Erythroblast (primary cell): ENCODE data around the gene TTYH2.

Source experiments
- GATA1 ChIP-seq: IDR thresholded peaks from 2 replicates; pipeline ENCODE4 v1.6.1; 2011; ENCODE audit warnings: low read depth, mild to moderate bottlenecking, control low read depth, low read length, moderate library complexity
- POLR2A ChIP-seq: IDR thresholded peaks from 2 replicates; pipeline ENCODE4 v1.6.1; 2011; ENCODE audit warnings: mild to moderate bottlenecking, low read length

GRCh38 chr17:74253036-74253435, 39.7 kb downstream of the TTYH2 start:
- TF ChIP-seq GATA1 (no peak), POLR2A (no peak)
